ENCODE results near the gene ZNF627. TPM values are rescaled to one million over a fixed set of nuclear protein-coding genes. Genes with fewer than 3 reads are reported as not detected.
A peak's percentile ranks its signal among the peaks of the same experiment; 100 is the strongest.
"Not testable (repeated sequence)": the region's sequence is repeated elsewhere in the genome, so short reads cannot be mapped to it uniquely, and the experiment has no call there.

ZNF627 gene
- total RNA-seq, 4 donors from 2014 or later = 9.0 to 30.8 (median 12.2) TPM

DNA sequence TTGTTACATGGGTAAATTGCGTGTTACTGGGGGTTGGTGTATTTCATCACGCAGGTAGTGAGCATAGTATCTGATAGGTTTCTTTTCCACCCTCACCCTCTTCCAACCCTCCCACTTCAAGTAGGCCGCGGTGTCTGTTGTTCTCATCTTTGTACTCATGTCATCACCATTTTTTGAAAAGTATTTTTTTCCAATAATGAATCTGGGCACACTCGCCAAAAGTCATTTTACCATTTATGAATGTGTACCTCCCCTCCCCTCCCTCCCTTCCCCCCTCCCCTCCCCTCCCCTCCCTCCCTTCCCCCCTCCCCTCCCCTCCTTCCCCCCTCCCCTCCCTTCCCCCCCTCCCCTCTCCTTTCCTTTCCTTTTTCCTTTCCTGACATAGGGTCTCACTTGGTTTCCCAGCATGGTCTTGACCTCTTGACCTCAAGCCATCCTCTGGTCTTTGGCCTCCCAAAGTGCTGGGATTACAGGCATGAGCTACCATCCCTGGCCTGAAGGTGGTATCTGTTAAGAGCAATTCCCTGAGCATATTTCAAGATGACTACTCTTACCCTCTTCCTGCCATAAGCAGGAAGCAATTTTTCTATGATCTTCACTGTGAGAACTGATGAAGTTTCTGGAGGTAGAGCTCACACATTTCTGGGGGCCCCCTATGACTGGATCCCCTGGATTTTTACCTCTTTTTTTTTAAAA, 15.7 kb downstream of the ZNF627 start:
- no peak overlapping the region for H3K4me3 ChIP-seq
- TF ChIP-seq, protein P1, sequence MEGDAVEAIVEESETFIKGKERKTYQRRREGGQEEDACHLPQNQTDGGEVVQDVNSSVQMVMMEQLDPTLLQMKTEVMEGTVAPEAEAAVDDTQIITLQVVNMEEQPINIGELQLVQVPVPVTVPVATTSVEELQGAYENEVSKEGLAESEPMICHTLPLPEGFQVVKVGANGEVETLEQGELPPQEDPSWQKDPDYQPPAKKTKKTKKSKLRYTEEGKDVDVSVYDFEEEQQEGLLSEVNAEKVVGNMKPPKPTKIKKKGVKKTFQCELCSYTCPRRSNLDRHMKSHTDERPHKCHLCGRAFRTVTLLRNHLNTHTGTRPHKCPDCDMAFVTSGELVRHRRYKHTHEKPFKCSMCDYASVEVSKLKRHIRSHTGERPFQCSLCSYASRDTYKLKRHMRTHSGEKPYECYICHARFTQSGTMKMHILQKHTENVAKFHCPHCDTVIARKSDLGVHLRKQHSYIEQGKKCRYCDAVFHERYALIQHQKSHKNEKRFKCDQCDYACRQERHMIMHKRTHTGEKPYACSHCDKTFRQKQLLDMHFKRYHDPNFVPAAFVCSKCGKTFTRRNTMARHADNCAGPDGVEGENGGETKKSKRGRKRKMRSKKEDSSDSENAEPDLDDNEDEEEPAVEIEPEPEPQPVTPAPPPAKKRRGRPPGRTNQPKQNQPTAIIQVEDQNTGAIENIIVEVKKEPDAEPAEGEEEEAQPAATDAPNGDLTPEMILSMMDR (IDR thresholded peaks at IDR 0.05) = no peak
- TF ChIP-seq POLR2A (IDR thresholded peaks at IDR 0.05) = no peak
- TF ChIP-seq EP300 (IDR thresholded peaks at IDR 0.05) = no peak
- 91 to 96% methylated on average over 5 of the region's 5 CpGs for WGBS, 2 donors
- H3K9me3 ChIP-seq = peaks cover 0 to 20% (median 6%) of the 10 kb centered on the region in 4 donors
- H3K36me3 ChIP-seq = peaks cover 5 to 50% (median 20%) of the 10 kb centered on the region in 3 donors
- DNase-seq (ENCODE audit: low spot score in 2 of 2) = no peak
- no peak overlapping the region for H3K27ac ChIP-seq
- no peaks in the 10 kb centered on the region for H3K27me3 ChIP-seq
- no peaks in the 10 kb centered on the region for H3K4me1 ChIP-seq

DNA sequence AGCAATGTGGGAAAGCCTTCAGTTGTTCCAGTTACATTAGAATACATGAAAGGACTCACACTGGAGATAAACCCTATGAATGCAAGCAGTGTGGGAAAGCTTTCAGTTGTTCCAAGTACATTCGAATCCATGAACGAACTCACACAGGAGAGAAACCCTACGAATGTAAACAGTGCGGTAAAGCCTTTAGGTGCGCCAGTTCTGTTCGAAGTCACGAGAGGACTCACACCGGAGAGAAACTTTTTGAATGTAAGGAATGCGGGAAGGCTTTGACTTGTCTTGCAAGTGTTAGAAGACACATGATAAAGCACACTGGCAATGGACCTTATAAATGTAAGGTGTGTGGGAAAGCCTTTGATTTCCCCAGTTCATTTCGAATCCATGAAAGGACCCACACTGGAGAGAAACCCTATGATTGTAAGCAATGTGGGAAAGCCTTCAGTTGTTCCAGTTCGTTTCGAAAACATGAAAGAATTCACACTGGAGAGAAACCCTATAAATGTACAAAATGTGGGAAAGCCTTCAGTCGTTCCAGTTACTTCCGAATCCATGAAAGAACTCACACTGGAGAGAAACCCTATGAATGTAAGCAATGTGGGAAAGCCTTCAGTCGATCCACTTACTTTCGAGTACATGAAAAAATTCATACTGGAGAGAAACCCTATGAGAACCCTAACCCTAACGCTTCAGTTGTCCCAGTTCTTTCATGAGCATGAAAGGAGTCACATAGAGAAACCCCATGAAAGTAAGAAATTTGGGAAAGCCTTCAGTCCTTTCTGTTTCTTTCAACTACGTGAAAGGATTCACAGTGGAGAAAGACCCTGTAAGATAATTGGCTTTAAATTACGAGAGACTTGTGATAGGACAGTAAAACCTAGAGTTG, 20.1 kb downstream of the ZNF627 start:
- peaks cover 0 to 25% (median 7%) of the 10 kb centered on the region in 4 donors for H3K9me3 ChIP-seq
- TF ChIP-seq, protein P1 (IDR thresholded peaks at IDR 0.05) = no peak
- TF ChIP-seq POLR2A (IDR thresholded peaks at IDR 0.05) = no peak
- no peak for TF ChIP-seq EP300 (IDR thresholded peaks at IDR 0.05)
- no peaks in the 10 kb centered on the region for H3K27me3 ChIP-seq
- no peaks in the 10 kb centered on the region for H3K4me1 ChIP-seq
- no peak overlapping the region for H3K4me3 ChIP-seq
- no peak for DNase-seq (ENCODE audit: low spot score in 2 of 2)
- H3K36me3 ChIP-seq = peaks cover 5 to 80% (median 20%) of the 10 kb centered on the region in 3 donors
- WGBS, 2 donors = 97% methylated on average over 19 of the region's 19 CpGs
- H3K27ac ChIP-seq = no peak overlapping the region

DNA sequence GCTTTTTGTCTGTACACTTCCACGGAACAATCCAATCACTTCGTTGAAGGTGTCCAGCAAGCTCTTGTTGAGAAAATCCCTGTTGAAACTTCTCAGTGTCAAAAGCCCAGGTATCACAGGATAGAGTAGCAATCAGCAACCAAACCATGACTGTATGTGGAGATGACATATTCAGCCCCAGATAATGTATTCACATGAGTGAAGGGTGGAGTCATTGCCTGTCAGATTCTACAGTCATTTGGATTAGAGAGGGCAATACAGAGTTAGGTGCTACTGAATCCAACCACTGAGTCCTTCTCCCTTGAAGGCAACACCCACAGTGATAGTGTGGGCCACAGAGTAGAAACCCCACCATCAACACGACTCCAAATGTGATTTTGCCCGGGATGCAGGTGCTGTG, 23.3 kb downstream of the ZNF627 start:
- peaks cover 0 to 15% (median 3%) of the 10 kb centered on the region in 4 donors for H3K4me1 ChIP-seq
- 85 to 99% methylated on average over 4 of the region's 4 CpGs for WGBS, 2 donors
- no peaks in the 10 kb centered on the region for H3K27me3 ChIP-seq
- peaks cover 5 to 64% (median 20%) of the 10 kb centered on the region in 3 donors for H3K36me3 ChIP-seq
- H3K27ac ChIP-seq = no peak overlapping the region
- no peak overlapping the region for H3K4me3 ChIP-seq
- H3K9me3 ChIP-seq = peaks cover 0 to 25% (median 7%) of the 10 kb centered on the region in 4 donors
- TF ChIP-seq EP300 (IDR thresholded peaks at IDR 0.05) (no peak), POLR2A (IDR thresholded peaks at IDR 0.05) (no peak)
- TF ChIP-seq, protein P1 (IDR thresholded peaks at IDR 0.05) = no peak
- DNase-seq (ENCODE audit: low spot score in 2 of 2) = no peak

DNA sequence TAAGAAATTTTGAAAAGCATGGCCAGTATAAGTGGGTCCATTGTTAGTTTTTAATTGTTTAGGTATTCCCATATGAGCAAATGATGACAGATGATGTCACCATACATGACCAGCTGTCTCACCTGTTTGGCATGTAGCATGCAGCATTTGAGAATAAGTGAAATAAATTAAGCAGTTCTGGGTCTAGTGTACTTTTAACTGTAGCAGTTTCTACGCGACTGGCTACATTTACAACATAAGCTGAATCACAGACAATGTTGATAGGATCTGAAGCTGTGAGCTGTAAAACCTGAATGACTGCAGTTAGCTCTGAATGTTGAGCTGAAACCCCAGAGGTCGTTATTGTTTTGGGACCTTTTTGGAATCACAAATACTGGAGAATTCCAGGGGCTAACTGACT, 25.1 kb downstream of the ZNF627 start:
- peaks cover 0 to 10% (median 4%) of the 10 kb centered on the region in 4 donors for H3K9me3 ChIP-seq
- 60 to 65% methylated on average over 3 of the region's 3 CpGs for WGBS, 2 donors
- peaks cover 0 to 46% (median 4%) of the 10 kb centered on the region in 3 donors for H3K36me3 ChIP-seq
- H3K27me3 ChIP-seq; H3K4me3 ChIP-seq; H3K27ac ChIP-seq; DNase-seq (ENCODE audit: low spot score in 2 of 2): not testable (repeated sequence)
- H3K4me1 ChIP-seq = peaks cover 0 to 15% (median 3%) of the 10 kb centered on the region in 4 donors

- Histone ChIP-seq H3K4me1 (peaks cover 0 to 15% (median 3%) of the 10 kb centered on the region in 4 donors), H3K9me3 (no peaks in the 10 kb centered on the region), H3K4me3 (peak overlapping the region in 3 of 4 donors; percentile 20 to 50 (median 31)), H3K27ac (peak overlapping the region in 2 of 4 donors; percentile 63 to 70), H3K27me3 (no peaks in the 10 kb centered on the region), H3K36me3 (peaks cover 0 to 29% (median 0%) of the 10 kb centered on the region in 3 donors)
- TF ChIP-seq EP300 (IDR thresholded peaks at IDR 0.05) = no peak
- TF ChIP-seq POLR2A (IDR thresholded peaks at IDR 0.05) = no peak
- TF ChIP-seq, protein P1 (IDR thresholded peaks at IDR 0.05) = no peak
- 35 to 43% methylated on average over 4 of the region's 4 CpGs for WGBS, 2 donors
- DNase-seq (ENCODE audit: low spot score in 2 of 2) = no peak
These were observed 26.8 kb downstream of the ZNF627 start for GRCh38 chr19:11624069-11624463.

Measured in tibial nerve (tissue), 4 donors.